ENCODE data around the gene C1R.

C1R gene

GRCh38 chr12:7092229-7092985, at the start of gene C1R:
Gene C1R (minus strand): TSS chr12:7092445. CDS start chr12:7092388, 57 bp downstream.
- H3K4me1 ChIP-seq (ENCODE audit: control insufficient read depth, insufficient read depth, low read length): no peaks in the 10 kb centered on the region
- no peak within 1 kb of the TSS for H3K27ac ChIP-seq (ENCODE audit: extremely low read depth, low read depth, low read length)
- H3K9me3 ChIP-seq (ENCODE audit: control insufficient read depth, insufficient read depth, low read depth, low read length): no peaks in the 10 kb centered on the region
- POLR2A ChIA-PET: no interaction called here
- peak within 1 kb of the TSS; percentile 38 for H3K4me3 ChIP-seq (ENCODE audit: low read depth, low read length)
- CTCF ChIA-PET: interaction anchor here (0.6 to 2.7 kb wide), 19 partner anchors 10 to 170 kb away, joined by 3 to 18 read pairs (median 4); partner anchors contain the start of genes C12orf57, C1RL, C1S and CLSTN3
- TF ChIP-seq ZNF341 (tag by site-specific recombination; IDR thresholded peaks at IDR 0.05; ENCODE audit: low read depth): peak; percentile 61
- no peak for TF ChIP-seq ZNF473 (tag by site-specific recombination; IDR thresholded peaks at IDR 0.05)
- peak; percentile 26; the same call in 1 of the 2 replicates for TF ChIP-seq GLIS1 (tag by site-specific recombination; IDR thresholded peaks at IDR 0.05)
- TF ChIP-seq CTCF (tag by site-specific recombination; IDR thresholded peaks at IDR 0.05): peak; percentile 74
- TF ChIP-seq ZNF76 (tag by site-specific recombination; IDR thresholded peaks at IDR 0.05; ENCODE audit: borderline replicate concordance, low read depth): peak; percentile 59; the same call in 1 of the 2 replicates
- peak; percentile 90 for TF ChIP-seq ZFP69B (tag by site-specific recombination; IDR thresholded peaks at IDR 0.05)
- no peak for TF ChIP-seq ZSCAN16 (tag by site-specific recombination; IDR thresholded peaks at IDR 0.05)
- TF ChIP-seq ZNF629 (tag by site-specific recombination; IDR thresholded peaks at IDR 0.05): peak; percentile 59; the same call in 1 of the 2 replicates
- peak; percentile 87 for TF ChIP-seq ZNF654 (tag by site-specific recombination; IDR thresholded peaks at IDR 0.05; ENCODE audit: low read depth)
- peak; percentile 62 for TF ChIP-seq ZBTB48 (tag by site-specific recombination; IDR thresholded peaks at IDR 0.05)
- TF ChIP-seq ZNF221 (tag by site-specific recombination; IDR thresholded peaks at IDR 0.05; ENCODE audit: borderline replicate concordance): no peak
- TF ChIP-seq SP2 (tag by site-specific recombination; IDR thresholded peaks at IDR 0.05): 0 out of 2 replicates have a peak, but pooled peaks have one; percentile 7
- TF ChIP-seq SP7 (tag by site-specific recombination; IDR thresholded peaks at IDR 0.05): 0 out of 2 replicates have a peak, but pooled peaks have one; percentile 9
- 0 out of 2 replicates have a peak, but pooled peaks have one; percentile 42 for TF ChIP-seq ZNF2 (tag by site-specific recombination; IDR thresholded peaks at IDR 0.05)
- TF ChIP-seq ZIC2 (tag by site-specific recombination; IDR thresholded peaks at IDR 0.05): peak; percentile 52
- peak; percentile 94 for TF ChIP-seq ZNF692 (tag by site-specific recombination; IDR thresholded peaks at IDR 0.05)
- TF ChIP-seq ZNF785 (tag by site-specific recombination; IDR thresholded peaks at IDR 0.05): no peak
- peak; percentile 96 for TF ChIP-seq ZNF398 (tag by site-specific recombination; IDR thresholded peaks at IDR 0.05)
- TF ChIP-seq ZNF366 (tag by site-specific recombination; conservative IDR thresholded peaks at IDR 0.05): peak; percentile 42; the same call in 1 of the 2 replicates
- peak; percentile 71 for TF ChIP-seq PATZ1 (tag by site-specific recombination; IDR thresholded peaks at IDR 0.05)
- 0 out of 2 replicates have a peak, but pooled peaks have one; percentile 14 for TF ChIP-seq ZNF10 (tag by site-specific recombination; IDR thresholded peaks at IDR 0.05)
- peak; percentile 42; the same call in 1 of the 2 replicates for TF ChIP-seq ZBTB17 (tag by site-specific recombination; IDR thresholded peaks at IDR 0.05)
- TF ChIP-seq AEBP2 (tag by site-specific recombination; IDR thresholded peaks at IDR 0.05; ENCODE audit: borderline replicate concordance): no peak
- peak; percentile 80 for TF ChIP-seq IKZF3 (tag by site-specific recombination; IDR thresholded peaks at IDR 0.05)
- TF ChIP-seq PRDM10 (tag by site-specific recombination; IDR thresholded peaks at IDR 0.05): peak; percentile 37
- no peaks in the 10 kb centered on the region for H3K36me3 ChIP-seq (ENCODE audit: control insufficient read depth in 2 of 2, insufficient read depth in 1 of 2, low read length in 2 of 2)
